ENCODE data around the gene CA10.

Gene CA10

DNA sequence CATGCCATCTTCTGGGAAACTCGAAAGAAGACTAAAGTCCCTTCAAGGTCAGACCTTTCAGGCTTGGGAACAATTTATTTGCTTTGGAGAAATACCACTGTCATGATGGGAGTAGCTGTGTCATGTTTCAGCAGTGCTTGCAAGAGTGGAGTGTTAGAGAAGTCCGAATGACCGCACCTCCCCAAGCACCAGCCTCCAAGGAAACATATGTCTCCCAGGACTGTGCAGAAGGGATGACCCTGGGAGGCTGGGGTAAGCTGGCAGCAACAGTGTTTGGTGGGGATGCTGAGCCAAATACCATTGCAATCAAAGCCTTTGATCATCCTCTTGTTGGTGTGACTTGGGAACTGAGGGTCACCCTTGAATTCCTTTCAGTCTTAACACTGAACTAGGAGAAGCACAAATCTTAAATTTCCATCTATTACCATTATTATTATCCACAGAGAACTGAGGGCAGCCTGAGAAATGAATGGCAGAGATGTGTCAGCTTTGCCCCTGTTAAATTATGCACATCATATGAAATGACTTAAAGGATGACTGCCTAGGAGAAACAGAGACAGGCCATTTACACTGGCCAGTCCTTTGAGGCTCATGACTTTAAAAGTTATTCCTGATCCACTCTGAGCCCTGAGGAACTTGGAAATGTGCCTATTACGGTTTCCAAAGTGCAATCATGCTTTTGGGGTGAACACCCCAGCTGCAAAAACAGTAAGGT is 244.9 kb downstream of the CA10 start:
- H3K27me3 ChIP-seq (ENCODE audit: control insufficient read depth, insufficient read depth, low read length) = no peaks in the 10 kb centered on the region
- no peak overlapping the region for H3K9ac ChIP-seq (ENCODE audit: low read length)
- no peaks in the 10 kb centered on the region for H3K36me3 ChIP-seq (ENCODE audit: control insufficient read depth, insufficient read depth, low read length)

DNA sequence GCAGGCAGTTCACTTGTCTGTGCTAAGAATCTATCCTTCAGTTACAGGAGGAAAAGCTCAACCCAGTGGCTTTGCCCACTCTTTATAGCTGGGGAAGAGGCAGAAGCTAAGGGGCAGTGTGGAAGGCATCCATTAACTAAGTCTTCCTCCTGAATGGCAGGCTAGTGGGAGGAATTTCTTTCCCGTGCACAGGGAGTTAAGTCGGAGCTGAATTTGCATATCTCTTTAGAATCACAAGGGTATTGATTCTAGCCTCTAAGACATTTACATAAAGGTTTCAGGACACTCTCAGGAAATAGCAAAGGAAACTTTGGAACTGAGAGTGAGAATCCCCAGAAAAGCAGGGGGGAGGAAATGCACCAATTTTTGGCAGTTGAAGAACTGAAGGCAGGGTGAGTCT is 245.6 kb downstream of the CA10 start:
- Histone ChIP-seq H3K27ac (ENCODE audit: low read depth, low read length) (no peak overlapping the region), H3K36me3 (ENCODE audit: control insufficient read depth, insufficient read depth, low read length) (no peaks in the 10 kb centered on the region), H3K27me3 (ENCODE audit: control insufficient read depth, insufficient read depth, low read length) (no peaks in the 10 kb centered on the region), H3K4me3 (ENCODE audit: low read length) (no peak overlapping the region), H3K4me1 (ENCODE audit: control insufficient read depth, insufficient read depth, low read length) (no peaks in the 10 kb centered on the region), H3K9ac (ENCODE audit: low read length) (no peak overlapping the region)

More for the DNA sequence above, 244.9 kb downstream of the CA10 start:
- no peak overlapping the region for H3K4me3 ChIP-seq (ENCODE audit: low read length)
- no peak overlapping the region for H3K27ac ChIP-seq (ENCODE audit: low read depth, low read length)
- H3K4me1 ChIP-seq (ENCODE audit: control insufficient read depth, insufficient read depth, low read length) = no peaks in the 10 kb centered on the region

DNA sequence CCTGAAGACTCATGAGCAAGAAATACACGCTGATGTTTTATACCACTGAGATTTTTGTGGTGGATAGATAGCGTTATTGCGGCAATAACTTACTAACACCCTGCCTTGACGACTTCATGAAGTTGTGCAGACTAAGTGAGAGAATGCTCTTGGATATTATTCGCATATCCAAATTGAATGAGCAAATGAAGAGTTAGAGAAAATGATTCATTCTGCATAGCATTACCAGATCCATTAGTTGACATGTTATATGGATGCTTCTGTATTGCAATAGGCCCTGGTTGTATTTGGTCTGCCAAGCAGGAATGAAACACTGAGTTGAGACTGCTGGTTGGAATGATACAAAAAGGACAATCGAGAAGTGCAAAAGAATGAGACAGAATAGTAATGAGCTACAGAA is 247.3 kb downstream of the CA10 start:
- no peak overlapping the region for H3K9ac ChIP-seq (ENCODE audit: low read length)

DNA sequence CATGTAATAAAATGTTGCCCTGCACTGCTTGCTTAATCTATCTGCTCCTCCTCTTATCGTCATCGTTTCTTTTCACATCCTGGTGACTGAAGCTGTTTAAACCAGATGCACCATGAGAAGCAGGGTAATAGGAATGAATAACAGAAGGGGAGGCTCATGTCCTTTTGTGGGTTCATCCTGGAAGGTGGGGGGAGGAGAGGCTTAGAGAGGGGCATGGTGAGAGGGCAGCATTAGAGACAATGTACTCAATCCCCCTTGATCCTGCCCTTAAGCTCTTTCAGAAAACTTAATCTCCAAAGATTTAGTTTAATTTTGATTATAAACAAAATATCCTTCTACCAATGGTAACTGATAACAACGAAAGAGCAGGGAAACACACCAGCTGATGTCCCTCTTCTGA is 248.5 kb downstream of the CA10 start:
- Histone ChIP-seq H3K36me3 (ENCODE audit: control insufficient read depth, insufficient read depth, low read length) (no peaks in the 10 kb centered on the region), H3K27ac (ENCODE audit: low read depth, low read length) (no peak overlapping the region), H3K9ac (ENCODE audit: low read length) (no peak overlapping the region), H3K4me3 (ENCODE audit: low read length) (no peak overlapping the region), H3K27me3 (ENCODE audit: control insufficient read depth, insufficient read depth, low read length) (no peaks in the 10 kb centered on the region), H3K4me1 (ENCODE audit: control insufficient read depth, insufficient read depth, low read length) (no peaks in the 10 kb centered on the region)

More for the DNA sequence above, 247.3 kb downstream of the CA10 start:
- Histone ChIP-seq H3K36me3 (ENCODE audit: control insufficient read depth, insufficient read depth, low read length) (no peaks in the 10 kb centered on the region), H3K4me3 (ENCODE audit: low read length) (no peak overlapping the region), H3K27me3 (ENCODE audit: control insufficient read depth, insufficient read depth, low read length) (no peaks in the 10 kb centered on the region), H3K4me1 (ENCODE audit: control insufficient read depth, insufficient read depth, low read length) (no peaks in the 10 kb centered on the region), H3K27ac (ENCODE audit: low read depth, low read length) (no peak overlapping the region)

DNA sequence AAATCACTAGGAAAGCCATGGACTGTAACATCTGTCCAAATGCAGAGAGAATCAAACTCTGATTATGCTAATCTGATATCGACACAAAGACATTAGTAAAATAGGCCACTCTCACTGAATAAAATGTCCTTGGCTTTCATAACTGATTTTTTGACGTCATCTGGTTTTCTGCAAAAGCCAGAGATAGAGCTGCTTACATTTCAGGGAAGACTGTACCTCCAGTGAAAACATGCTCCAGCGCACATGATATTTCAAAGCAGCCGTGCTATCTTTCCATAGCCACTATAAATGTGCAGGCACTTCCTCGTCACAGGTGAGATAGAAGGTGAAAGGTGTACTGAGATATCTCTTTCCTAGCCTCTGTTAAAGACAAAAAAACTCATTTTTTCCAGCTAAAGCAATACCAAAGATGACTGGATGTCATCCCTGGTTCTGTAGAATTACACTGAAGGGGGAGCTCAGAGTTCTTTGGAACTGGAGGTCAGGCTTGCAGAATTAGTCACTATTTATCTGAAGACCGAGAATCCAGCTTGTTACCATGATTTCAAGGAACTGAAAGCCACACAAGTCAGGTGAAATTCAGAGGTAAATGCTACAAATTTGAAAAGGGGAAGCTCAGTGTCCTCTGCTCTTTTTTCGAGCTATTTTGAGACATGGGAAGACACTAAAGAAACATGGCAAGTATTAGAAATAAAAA is 249.5 kb downstream of the CA10 start:
- H3K9ac ChIP-seq (ENCODE audit: low read length) = no peak overlapping the region
- no peaks in the 10 kb centered on the region for H3K36me3 ChIP-seq (ENCODE audit: control insufficient read depth, insufficient read depth, low read length)
- no peaks in the 10 kb centered on the region for H3K4me1 ChIP-seq (ENCODE audit: control insufficient read depth, insufficient read depth, low read length)
- H3K4me3 ChIP-seq (ENCODE audit: low read length) = no peak overlapping the region
- H3K27me3 ChIP-seq (ENCODE audit: control insufficient read depth, insufficient read depth, low read length) = no peaks in the 10 kb centered on the region
- H3K27ac ChIP-seq (ENCODE audit: low read depth, low read length) = no peak overlapping the region

DNA sequence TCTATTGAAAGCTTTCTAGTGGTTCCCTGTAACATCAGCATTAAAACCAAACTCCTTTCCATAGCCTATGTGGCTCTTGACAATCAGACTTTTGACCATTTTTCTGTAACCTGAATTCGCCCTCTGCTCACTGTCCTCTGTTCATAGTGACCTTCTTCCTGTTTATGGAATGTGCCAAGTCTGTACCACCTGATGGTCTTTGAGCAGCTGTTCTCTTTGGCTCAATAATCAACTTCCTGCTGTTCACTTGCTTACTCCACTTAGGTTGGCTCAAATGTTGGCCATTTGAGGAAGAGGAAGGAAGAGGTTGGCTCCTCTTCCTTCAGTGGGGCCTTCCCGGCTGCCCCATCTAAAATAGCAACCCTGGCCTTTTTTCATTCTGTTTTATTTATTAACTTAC is 251.5 kb downstream of the CA10 start:
- Histone ChIP-seq H3K36me3 (ENCODE audit: control insufficient read depth, insufficient read depth, low read length) (no peaks in the 10 kb centered on the region), H3K9ac (ENCODE audit: low read length) (no peak overlapping the region), H3K4me3 (ENCODE audit: low read length) (no peak overlapping the region), H3K27me3 (ENCODE audit: control insufficient read depth, insufficient read depth, low read length) (no peaks in the 10 kb centered on the region), H3K4me1 (ENCODE audit: control insufficient read depth, insufficient read depth, low read length) (no peaks in the 10 kb centered on the region), H3K27ac (ENCODE audit: low read depth, low read length) (no peak overlapping the region)

DNA sequence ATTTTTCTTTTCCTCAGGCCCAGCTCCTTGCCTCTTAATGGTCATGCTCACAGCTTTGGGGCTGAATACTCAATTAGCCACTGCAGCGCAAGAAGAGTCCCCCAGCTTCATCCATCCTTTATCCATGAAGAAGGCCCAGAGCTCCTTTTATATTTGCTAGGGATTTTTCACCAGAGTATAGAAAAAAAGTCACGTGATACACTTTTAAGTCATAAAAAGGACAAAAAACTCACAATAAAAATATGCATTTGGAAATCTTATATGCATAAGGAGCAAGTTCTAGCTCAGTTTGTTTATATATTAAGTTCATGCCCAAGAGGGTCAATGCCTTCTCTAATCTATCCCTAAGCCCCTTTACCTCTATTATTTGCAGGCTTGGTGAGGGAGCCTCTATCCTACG is 254.1 kb downstream of the CA10 start:
- H3K9ac ChIP-seq (ENCODE audit: low read length) = no peak overlapping the region
- no peak overlapping the region for H3K27ac ChIP-seq (ENCODE audit: low read depth, low read length)
- no peaks in the 10 kb centered on the region for H3K36me3 ChIP-seq (ENCODE audit: control insufficient read depth, insufficient read depth, low read length)
- H3K4me3 ChIP-seq (ENCODE audit: low read length) = no peak overlapping the region
- no peaks in the 10 kb centered on the region for H3K27me3 ChIP-seq (ENCODE audit: control insufficient read depth, insufficient read depth, low read length)
- no peaks in the 10 kb centered on the region for H3K4me1 ChIP-seq (ENCODE audit: control insufficient read depth, insufficient read depth, low read length)

DNA sequence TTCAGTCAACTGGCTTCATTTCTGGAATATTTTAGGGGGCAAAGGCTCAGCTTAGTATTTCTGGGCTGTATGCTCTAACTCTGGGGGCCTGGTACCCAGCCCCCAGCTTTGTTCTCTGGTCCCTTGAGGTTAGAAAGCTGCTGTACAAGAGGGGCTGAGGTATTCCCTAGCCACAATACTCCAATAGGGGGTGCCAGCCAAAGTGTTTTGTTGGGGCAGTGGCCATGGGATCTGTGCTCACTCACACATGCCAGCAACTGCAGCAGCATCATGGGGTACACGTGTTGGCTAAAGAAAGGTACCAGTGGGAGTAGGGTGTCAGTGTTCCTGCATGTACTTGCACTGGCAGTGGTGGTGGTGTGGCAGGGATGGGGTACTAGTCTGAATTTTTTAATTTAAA is 257.3 kb downstream of the CA10 start:
- H3K4me3 ChIP-seq (ENCODE audit: low read length) = no peak overlapping the region
- no peak overlapping the region for H3K9ac ChIP-seq (ENCODE audit: low read length)
- H3K27me3 ChIP-seq (ENCODE audit: control insufficient read depth, insufficient read depth, low read length) = no peaks in the 10 kb centered on the region
- no peak overlapping the region for H3K27ac ChIP-seq (ENCODE audit: low read depth, low read length)
- H3K4me1 ChIP-seq (ENCODE audit: control insufficient read depth, insufficient read depth, low read length) = no peaks in the 10 kb centered on the region
- H3K36me3 ChIP-seq (ENCODE audit: control insufficient read depth, insufficient read depth, low read length) = no peaks in the 10 kb centered on the region

DNA sequence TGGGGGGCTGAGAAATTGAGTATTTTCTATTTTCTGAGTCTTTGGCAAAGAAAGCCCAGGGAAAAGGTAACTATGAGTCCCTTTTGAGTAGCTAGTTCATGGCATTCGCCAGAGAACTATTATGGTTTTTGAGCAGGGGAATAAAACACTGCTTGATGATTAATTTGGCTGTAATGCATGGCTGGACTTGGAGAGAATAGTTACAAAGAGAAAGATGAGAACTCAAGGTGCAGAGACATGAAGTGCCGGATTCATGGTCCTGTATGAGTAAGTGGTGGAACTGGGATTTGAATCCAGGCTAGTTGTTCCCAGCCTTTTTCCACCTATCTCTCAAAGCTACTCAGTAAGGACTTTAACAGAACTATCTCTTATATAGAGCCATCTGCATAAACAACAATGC is 266.6 kb downstream of the CA10 start:
- Histone ChIP-seq H3K27ac (ENCODE audit: low read depth, low read length) (no peak overlapping the region), H3K9ac (ENCODE audit: low read length) (no peak overlapping the region), H3K36me3 (ENCODE audit: control insufficient read depth, insufficient read depth, low read length) (no peaks in the 10 kb centered on the region), H3K4me3 (ENCODE audit: low read length) (no peak overlapping the region), H3K4me1 (ENCODE audit: control insufficient read depth, insufficient read depth, low read length) (no peaks in the 10 kb centered on the region), H3K27me3 (ENCODE audit: control insufficient read depth, insufficient read depth, low read length) (no peaks in the 10 kb centered on the region)

DNA sequence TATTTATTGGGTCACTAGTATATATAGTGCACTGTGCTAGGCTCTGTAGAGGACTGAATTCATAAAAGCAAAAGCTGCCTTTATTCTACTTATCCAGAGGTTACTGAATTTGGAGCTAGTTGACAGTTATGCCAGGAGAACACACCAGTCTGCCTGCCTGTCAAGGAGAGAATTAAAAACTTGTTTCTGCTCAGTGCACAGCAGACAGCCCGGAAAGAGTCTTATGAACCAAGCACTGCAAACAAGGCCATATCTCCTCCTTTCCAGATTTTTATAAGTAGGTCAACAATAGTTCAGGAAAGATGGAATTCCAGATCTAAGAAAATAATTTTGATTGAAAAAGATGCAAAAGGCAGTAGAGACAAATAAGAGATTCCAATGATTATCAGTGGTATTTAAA is 267.8 kb downstream of the CA10 start:
- H3K4me3 ChIP-seq (ENCODE audit: low read length) = no peak overlapping the region
- H3K27me3 ChIP-seq (ENCODE audit: control insufficient read depth, insufficient read depth, low read length) = no peaks in the 10 kb centered on the region
- no peaks in the 10 kb centered on the region for H3K36me3 ChIP-seq (ENCODE audit: control insufficient read depth, insufficient read depth, low read length)
- H3K4me1 ChIP-seq (ENCODE audit: control insufficient read depth, insufficient read depth, low read length) = no peaks in the 10 kb centered on the region
- H3K9ac ChIP-seq (ENCODE audit: low read length) = no peak overlapping the region
- no peak overlapping the region for H3K27ac ChIP-seq (ENCODE audit: low read depth, low read length)

DNA sequence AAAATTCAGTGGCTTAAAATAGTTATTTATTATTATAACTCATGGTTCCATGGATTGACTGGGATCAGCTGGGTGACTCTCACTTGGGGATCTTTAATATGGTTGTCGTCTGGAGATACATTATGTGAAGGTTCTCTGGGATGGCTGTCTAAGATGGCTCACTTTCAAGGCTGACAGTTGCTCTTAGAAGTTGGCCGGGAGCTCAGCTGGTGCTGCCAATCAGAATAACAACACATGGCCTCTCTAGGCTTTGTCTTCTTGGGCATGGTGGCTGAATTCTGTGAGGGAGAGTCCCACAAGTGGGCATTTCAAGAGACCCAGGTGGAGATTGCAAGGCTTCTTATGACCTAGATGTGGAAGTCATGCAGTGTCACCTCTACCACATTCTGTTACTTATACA is 269.7 kb downstream of the CA10 start:
- H3K27me3 ChIP-seq (ENCODE audit: control insufficient read depth, insufficient read depth, low read length) = no peaks in the 10 kb centered on the region
- no peak overlapping the region for H3K9ac ChIP-seq (ENCODE audit: low read length)
- no peaks in the 10 kb centered on the region for H3K36me3 ChIP-seq (ENCODE audit: control insufficient read depth, insufficient read depth, low read length)
- no peak overlapping the region for H3K4me3 ChIP-seq (ENCODE audit: low read length)
- H3K4me1 ChIP-seq (ENCODE audit: control insufficient read depth, insufficient read depth, low read length) = no peaks in the 10 kb centered on the region
- H3K27ac ChIP-seq (ENCODE audit: low read depth, low read length) = no peak overlapping the region

DNA sequence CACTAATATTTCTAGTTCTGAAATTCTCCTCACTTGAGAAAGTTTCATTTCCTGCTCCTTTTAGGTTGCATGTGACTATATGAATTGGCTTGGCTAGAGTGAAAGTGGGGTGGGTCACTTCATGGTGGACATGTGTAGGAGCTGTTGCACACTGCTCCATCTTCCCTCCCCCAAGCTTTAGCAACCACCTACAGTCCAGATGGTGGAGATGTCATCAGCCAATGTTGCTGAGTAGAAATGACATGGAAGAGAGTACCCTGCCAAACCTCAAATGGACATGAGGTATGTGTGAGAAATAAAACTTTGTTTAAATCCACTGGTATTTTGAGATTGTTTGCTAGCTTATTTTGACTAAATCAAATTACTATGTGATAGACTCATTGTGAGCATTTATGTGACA is 281.5 kb downstream of the CA10 start:
- Histone ChIP-seq H3K36me3 (ENCODE audit: control insufficient read depth, insufficient read depth, low read length) (no peaks in the 10 kb centered on the region), H3K4me3 (ENCODE audit: low read length) (no peak overlapping the region), H3K4me1 (ENCODE audit: control insufficient read depth, insufficient read depth, low read length) (no peaks in the 10 kb centered on the region), H3K9ac (ENCODE audit: low read length) (no peak overlapping the region), H3K27ac (ENCODE audit: low read depth, low read length) (no peak overlapping the region), H3K27me3 (ENCODE audit: control insufficient read depth, insufficient read depth, low read length) (no peaks in the 10 kb centered on the region)

DNA sequence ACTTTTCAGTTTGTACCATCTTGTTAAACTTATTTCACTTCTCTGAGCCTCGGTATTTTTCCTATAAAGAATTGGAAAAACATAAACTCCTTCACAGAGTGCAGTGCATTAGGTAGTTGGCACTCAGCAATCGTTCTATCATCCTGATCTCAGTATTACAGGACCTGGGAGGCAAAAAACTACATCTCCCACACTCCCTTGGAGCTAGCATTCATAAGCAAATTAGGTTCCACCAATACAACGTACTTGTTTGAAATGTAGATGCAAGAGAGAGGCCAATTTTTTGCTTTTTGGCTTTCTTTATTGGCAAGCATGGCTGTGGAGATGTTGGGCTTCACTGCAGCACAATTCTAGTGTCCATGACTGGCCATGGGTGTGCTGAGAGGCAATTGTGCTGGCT is 285.2 kb downstream of the CA10 start:
- no peaks in the 10 kb centered on the region for H3K4me1 ChIP-seq (ENCODE audit: control insufficient read depth, insufficient read depth, low read length)
- no peak overlapping the region for H3K4me3 ChIP-seq (ENCODE audit: low read length)
- no peak overlapping the region for H3K9ac ChIP-seq (ENCODE audit: low read length)
- H3K27me3 ChIP-seq (ENCODE audit: control insufficient read depth, insufficient read depth, low read length) = no peaks in the 10 kb centered on the region
- no peaks in the 10 kb centered on the region for H3K36me3 ChIP-seq (ENCODE audit: control insufficient read depth, insufficient read depth, low read length)
- no peak overlapping the region for H3K27ac ChIP-seq (ENCODE audit: low read depth, low read length)
